ENCODE results near the gene SERPINA6.

SERPINA6 gene

DNA sequence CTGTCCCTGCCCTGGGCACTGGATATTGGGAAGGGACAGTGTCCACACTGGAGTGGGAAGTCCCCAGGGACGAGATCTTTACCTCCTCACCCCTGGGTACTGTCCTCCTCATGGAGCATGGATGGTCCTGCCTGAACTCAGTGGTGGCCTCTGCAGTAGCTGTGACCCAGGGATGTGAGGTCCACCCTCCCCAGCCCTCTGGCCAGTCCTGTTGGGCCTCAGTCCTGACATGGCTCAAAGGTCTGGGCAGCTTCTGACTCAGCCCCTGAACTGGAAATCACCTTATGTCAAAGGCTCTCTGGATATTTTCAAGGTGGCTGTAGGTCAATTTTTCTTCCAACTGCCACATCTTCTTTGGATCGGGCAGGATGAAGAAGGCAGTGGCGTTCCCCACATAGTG lies 40.9 kb upstream of the SERPINA6 start:
- H2BK5ac ChIP-seq (ENCODE audit: low read length) = no peak overlapping the region
- no peaks in the 10 kb centered on the region for H3K36me3 ChIP-seq (ENCODE audit: control insufficient read depth, insufficient read depth, low read length)
- no peak overlapping the region for H3K56ac ChIP-seq (ENCODE audit: low read length)
- WGBS (ENCODE audit: extremely low coverage, insufficient coverage, low lambda C conversion rate) = no CpG with 5 or more reads among the region's 3 CpGs
- no peaks in the 10 kb centered on the region for H3K79me1 ChIP-seq (ENCODE audit: low read length)
- H3K4me3 ChIP-seq (ENCODE audit: low read length) = no peak overlapping the region
- no peaks in the 10 kb centered on the region for H3K27me3 ChIP-seq (ENCODE audit: insufficient read depth, low read length, poor library complexity)
- H3K4me2 ChIP-seq (ENCODE audit: low read length) = no peak overlapping the region
- H3K4me1 ChIP-seq (ENCODE audit: control insufficient read depth, low read depth, low read length) = no peaks in the 10 kb centered on the region
- no peak overlapping the region for H4K5ac ChIP-seq (ENCODE audit: low read length)
- no peak overlapping the region for H3K23ac ChIP-seq (ENCODE audit: low read length)
- no peaks in the 10 kb centered on the region for H3K79me2 ChIP-seq (ENCODE audit: control insufficient read depth, insufficient read depth, low read length)
- no peak for DNase-seq
- H2BK120ac ChIP-seq (ENCODE audit: low read depth, low read length) = no peak overlapping the region
- H3K18ac ChIP-seq (ENCODE audit: low read length) = no peak overlapping the region
- no peak overlapping the region for H3K27ac ChIP-seq (ENCODE audit: low read depth, low read length)
- H4K8ac ChIP-seq (ENCODE audit: low read depth, low read length) = no peak overlapping the region
- no peak overlapping the region for H3K9ac ChIP-seq (ENCODE audit: low read length)
- H2AK5ac ChIP-seq (ENCODE audit: low read length) = no peak overlapping the region
- H2BK15ac ChIP-seq (replicated peaks; ENCODE audit: low read depth) = no peak overlapping the region
- no peak overlapping the region for H3K4ac ChIP-seq (ENCODE audit: low read depth, low read length)

DNA sequence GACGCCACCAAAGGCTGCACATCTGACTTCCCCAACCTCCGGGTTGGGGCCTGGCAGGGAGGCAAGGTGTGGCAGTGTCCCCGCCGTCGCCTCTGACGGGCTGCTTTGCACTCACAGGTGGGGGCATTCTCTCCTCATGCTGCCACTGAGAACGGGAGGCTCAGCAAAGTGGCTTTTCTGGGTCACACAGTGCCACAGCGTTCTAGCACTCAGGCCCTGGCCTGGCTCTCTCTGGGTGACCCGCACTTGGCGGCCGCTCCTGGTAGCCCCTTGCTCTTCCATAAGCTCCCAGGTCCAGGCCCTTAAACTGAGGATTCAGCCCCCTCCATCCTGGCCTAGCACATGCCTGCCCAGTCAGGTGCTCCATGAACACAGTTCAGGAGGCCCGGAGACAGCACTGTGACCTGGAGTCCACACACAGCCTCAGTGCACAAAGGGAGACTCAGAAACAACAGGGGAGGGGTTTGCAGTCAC lies 40.1 kb upstream of the SERPINA6 start:
- H4K5ac ChIP-seq (ENCODE audit: low read length) = no peak overlapping the region
- H4K8ac ChIP-seq (ENCODE audit: low read depth, low read length) = no peak overlapping the region
- H3K4me2 ChIP-seq (ENCODE audit: low read length) = no peak overlapping the region
- H3K79me1 ChIP-seq (ENCODE audit: low read length) = no peaks in the 10 kb centered on the region
- H2BK5ac ChIP-seq (ENCODE audit: low read length) = no peak overlapping the region
- H3K18ac ChIP-seq (ENCODE audit: low read length) = no peak overlapping the region
- H3K56ac ChIP-seq (ENCODE audit: low read length) = no peak overlapping the region
- H3K36me3 ChIP-seq (ENCODE audit: control insufficient read depth, insufficient read depth, low read length) = no peaks in the 10 kb centered on the region
- H3K9ac ChIP-seq (ENCODE audit: low read length) = no peak overlapping the region
- no peak overlapping the region for H3K4ac ChIP-seq (ENCODE audit: low read depth, low read length)
- H3K23ac ChIP-seq (ENCODE audit: low read length) = no peak overlapping the region
- no peak overlapping the region for H2BK120ac ChIP-seq (ENCODE audit: low read depth, low read length)
- H3K4me3 ChIP-seq (ENCODE audit: low read length) = no peak overlapping the region
- H2BK15ac ChIP-seq (replicated peaks; ENCODE audit: low read depth) = no peak overlapping the region
- WGBS (ENCODE audit: extremely low coverage, insufficient coverage, low lambda C conversion rate) = no CpG with 5 or more reads among the region's 12 CpGs
- H3K79me2 ChIP-seq (ENCODE audit: control insufficient read depth, insufficient read depth, low read length) = no peaks in the 10 kb centered on the region
- no peaks in the 10 kb centered on the region for H3K27me3 ChIP-seq (ENCODE audit: insufficient read depth, low read length, poor library complexity)
- DNase-seq = no peak
- no peaks in the 10 kb centered on the region for H3K4me1 ChIP-seq (ENCODE audit: control insufficient read depth, low read depth, low read length)
- H2AK5ac ChIP-seq (ENCODE audit: low read length) = no peak overlapping the region
- no peak overlapping the region for H3K27ac ChIP-seq (ENCODE audit: low read depth, low read length)

DNA sequence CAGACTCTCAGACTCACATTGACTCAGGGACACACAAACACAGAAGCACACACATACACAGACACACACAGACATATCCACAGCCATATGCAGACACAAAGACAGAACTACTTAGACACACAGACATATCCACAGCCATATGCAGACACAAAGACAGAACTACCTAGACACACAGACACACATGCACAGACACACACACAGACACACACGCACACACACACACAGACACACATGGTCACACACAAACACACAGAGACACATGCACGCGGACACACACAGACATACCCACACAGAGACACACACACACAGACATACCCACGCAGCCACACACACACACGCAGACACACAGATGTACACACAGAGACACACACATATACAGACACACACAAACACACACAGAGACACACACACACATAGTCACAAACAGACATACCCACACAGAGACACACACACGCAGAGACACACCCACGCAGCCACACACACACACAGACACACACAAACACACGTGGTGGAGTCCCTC lies 39.5 kb upstream of the SERPINA6 start:
- Histone ChIP-seq H3K36me3 (ENCODE audit: control insufficient read depth, insufficient read depth, low read length) (no peaks in the 10 kb centered on the region), H3K56ac (ENCODE audit: low read length) (no peak overlapping the region), H2BK5ac (ENCODE audit: low read length) (no peak overlapping the region), H3K4me2 (ENCODE audit: low read length) (no peak overlapping the region), H3K27me3 (ENCODE audit: insufficient read depth, low read length, poor library complexity) (no peaks in the 10 kb centered on the region), H3K4me3 (ENCODE audit: low read length) (no peak overlapping the region), H3K9ac (ENCODE audit: low read length) (no peak overlapping the region), H4K5ac (ENCODE audit: low read length) (no peak overlapping the region), H3K27ac (ENCODE audit: low read depth, low read length) (no peak overlapping the region), H2AK5ac (ENCODE audit: low read length) (no peak overlapping the region), H4K8ac (ENCODE audit: low read depth, low read length) (no peak overlapping the region), H3K4me1 (ENCODE audit: control insufficient read depth, low read depth, low read length) (no peaks in the 10 kb centered on the region), H3K4ac (ENCODE audit: low read depth, low read length) (no peak overlapping the region), H3K23ac (ENCODE audit: low read length) (no peak overlapping the region), H2BK15ac (replicated peaks; ENCODE audit: low read depth) (no peak overlapping the region), H3K18ac (ENCODE audit: low read length) (no peak overlapping the region), H3K79me2 (ENCODE audit: control insufficient read depth, insufficient read depth, low read length) (no peaks in the 10 kb centered on the region), H2BK120ac (ENCODE audit: low read depth, low read length) (no peak overlapping the region), H3K79me1 (ENCODE audit: low read length) (no peaks in the 10 kb centered on the region)
- no peak for DNase-seq
- WGBS (ENCODE audit: extremely low coverage, insufficient coverage, low lambda C conversion rate) = no CpG with 5 or more reads among the region's 8 CpGs

DNA sequence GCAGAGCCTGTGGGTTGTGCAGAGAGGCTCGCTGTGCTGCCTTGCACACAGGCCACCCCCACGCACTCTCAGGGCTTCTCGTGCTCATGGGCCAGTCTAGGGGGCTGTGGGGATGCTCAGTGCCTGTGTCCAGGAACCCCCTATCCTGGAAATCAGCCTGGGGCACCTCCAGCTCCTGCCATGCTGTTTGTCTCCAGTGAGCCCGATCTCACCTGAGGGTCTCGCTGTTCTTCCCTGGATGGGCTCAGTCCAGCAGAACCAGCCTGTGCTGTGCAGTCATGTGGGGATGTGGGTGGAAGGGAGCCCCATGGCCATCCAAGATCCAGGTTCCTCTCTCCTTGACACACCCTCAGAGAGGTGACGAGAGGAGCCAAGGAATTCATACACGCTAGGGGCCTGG lies 38.5 kb upstream of the SERPINA6 start:
- H3K18ac ChIP-seq (ENCODE audit: low read length) = no peak overlapping the region
- no peak overlapping the region for H3K9ac ChIP-seq (ENCODE audit: low read length)
- H3K27me3 ChIP-seq (ENCODE audit: insufficient read depth, low read length, poor library complexity) = no peaks in the 10 kb centered on the region
- H4K8ac ChIP-seq (ENCODE audit: low read depth, low read length) = no peak overlapping the region
- H3K4me1 ChIP-seq (ENCODE audit: control insufficient read depth, low read depth, low read length) = no peaks in the 10 kb centered on the region
- H2BK120ac ChIP-seq (ENCODE audit: low read depth, low read length) = no peak overlapping the region
- no peaks in the 10 kb centered on the region for H3K36me3 ChIP-seq (ENCODE audit: control insufficient read depth, insufficient read depth, low read length)
- H2AK5ac ChIP-seq (ENCODE audit: low read length) = no peak overlapping the region
- H3K79me2 ChIP-seq (ENCODE audit: control insufficient read depth, insufficient read depth, low read length) = no peaks in the 10 kb centered on the region
- no peak for DNase-seq
- H3K27ac ChIP-seq (ENCODE audit: low read depth, low read length) = no peak overlapping the region
- H3K4ac ChIP-seq (ENCODE audit: low read depth, low read length) = no peak overlapping the region
- no peaks in the 10 kb centered on the region for H3K79me1 ChIP-seq (ENCODE audit: low read length)
- no peak overlapping the region for H3K4me3 ChIP-seq (ENCODE audit: low read length)
- H3K4me2 ChIP-seq (ENCODE audit: low read length) = no peak overlapping the region
- no peak overlapping the region for H3K56ac ChIP-seq (ENCODE audit: low read length)
- no peak overlapping the region for H4K5ac ChIP-seq (ENCODE audit: low read length)
- no CpG with 5 or more reads among the region's 7 CpGs for WGBS (ENCODE audit: extremely low coverage, insufficient coverage, low lambda C conversion rate)
- no peak overlapping the region for H3K23ac ChIP-seq (ENCODE audit: low read length)
- H2BK5ac ChIP-seq (ENCODE audit: low read length) = no peak overlapping the region
- H2BK15ac ChIP-seq (replicated peaks; ENCODE audit: low read depth) = no peak overlapping the region

DNA sequence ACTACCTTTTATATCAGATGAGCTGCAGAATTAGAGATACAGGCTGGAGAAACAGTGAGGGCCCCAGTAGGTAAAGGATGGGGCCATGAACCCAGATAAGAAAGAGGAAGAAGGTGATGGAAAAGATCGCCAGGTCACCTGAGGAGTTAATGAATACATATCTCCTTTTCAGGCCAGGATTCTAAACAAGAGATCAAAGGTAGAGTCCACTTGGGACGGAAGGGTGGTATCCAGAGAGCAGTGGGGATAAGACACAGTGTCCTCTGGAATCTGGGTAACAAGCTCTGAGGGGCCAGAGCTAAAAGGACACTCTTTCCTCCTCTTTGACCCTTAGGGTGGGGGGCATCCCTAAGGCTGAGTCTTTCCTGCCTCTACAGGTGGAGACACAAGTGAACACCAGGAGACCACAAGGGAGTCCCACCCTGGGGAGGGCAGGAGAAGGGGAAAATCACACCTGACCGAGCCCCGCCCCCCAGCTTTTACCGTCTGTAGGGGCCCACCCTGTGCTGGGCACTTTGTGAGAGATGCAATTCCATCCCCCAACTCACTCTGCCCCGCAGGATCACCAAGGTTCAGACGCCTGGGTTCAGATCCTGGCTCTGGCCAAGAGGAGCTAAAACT lies 37.9 kb upstream of the SERPINA6 start:
- no CpG with 5 or more reads among the region's 7 CpGs for whole genome bisulfite sequencing (ENCODE audit: extremely low coverage, insufficient coverage, low lambda C conversion rate)
- H2BK120ac ChIP-seq (ENCODE audit: low read depth, low read length) = no peak overlapping the region
- H3K56ac ChIP-seq (ENCODE audit: low read length) = no peak overlapping the region
- H3K4ac ChIP-seq (ENCODE audit: low read depth, low read length) = no peak overlapping the region
- H2BK5ac ChIP-seq (ENCODE audit: low read length) = no peak overlapping the region
- no peak overlapping the region for H3K18ac ChIP-seq (ENCODE audit: low read length)
- no peak overlapping the region for H3K27ac ChIP-seq (ENCODE audit: low read depth, low read length)
- no peak overlapping the region for H2AK5ac ChIP-seq (ENCODE audit: low read length)
- H3K4me1 ChIP-seq (ENCODE audit: control insufficient read depth, low read depth, low read length) = no peaks in the 10 kb centered on the region
- H2BK15ac ChIP-seq (replicated peaks; ENCODE audit: low read depth) = no peak overlapping the region
- H3K9ac ChIP-seq (ENCODE audit: low read length) = no peak overlapping the region
- no peak overlapping the region for H4K8ac ChIP-seq (ENCODE audit: low read depth, low read length)
- H3K27me3 ChIP-seq (ENCODE audit: insufficient read depth, low read length, poor library complexity) = no peaks in the 10 kb centered on the region
- no peaks in the 10 kb centered on the region for H3K79me2 ChIP-seq (ENCODE audit: control insufficient read depth, insufficient read depth, low read length)
- no peak for DNase-seq
- no peak overlapping the region for H4K5ac ChIP-seq (ENCODE audit: low read length)
- H3K79me1 ChIP-seq (ENCODE audit: low read length) = no peaks in the 10 kb centered on the region
- H3K4me2 ChIP-seq (ENCODE audit: low read length) = no peak overlapping the region
- H3K36me3 ChIP-seq (ENCODE audit: control insufficient read depth, insufficient read depth, low read length) = no peaks in the 10 kb centered on the region
- no peak overlapping the region for H3K4me3 ChIP-seq (ENCODE audit: low read length)
- H3K23ac ChIP-seq (ENCODE audit: low read length) = no peak overlapping the region

DNA sequence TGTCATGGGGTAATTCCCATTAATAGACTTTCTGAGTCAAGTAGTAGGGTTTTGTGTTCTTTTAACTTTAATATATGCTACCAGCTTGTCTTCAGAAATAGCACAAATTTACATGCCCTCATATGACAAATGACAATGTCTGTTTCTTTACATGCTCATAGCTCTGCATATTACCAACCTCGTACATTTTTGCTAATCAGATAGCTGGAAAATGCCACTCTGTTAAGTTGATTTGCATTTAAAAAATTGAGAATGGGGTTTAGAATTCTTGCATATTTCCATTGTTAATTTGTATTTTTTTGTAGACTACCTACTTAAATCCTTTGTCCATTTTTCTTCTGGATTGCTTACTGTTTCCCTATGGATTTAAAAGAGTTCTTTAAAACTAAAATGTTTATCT lies 34.0 kb upstream of the SERPINA6 start:
- Histone ChIP-seq H3K18ac (ENCODE audit: low read length) (no peak overlapping the region), H2BK15ac (replicated peaks; ENCODE audit: low read depth) (no peak overlapping the region)

More for the DNA sequence above, 34.0 kb upstream of the SERPINA6 start:
- Histone ChIP-seq H3K23ac (ENCODE audit: low read length) (no peak overlapping the region), H2BK5ac (ENCODE audit: low read length) (no peak overlapping the region), H2BK120ac (ENCODE audit: low read depth, low read length) (no peak overlapping the region), H3K4me2 (ENCODE audit: low read length) (no peak overlapping the region), H3K27me3 (ENCODE audit: insufficient read depth, low read length, poor library complexity) (no peaks in the 10 kb centered on the region), H3K56ac (ENCODE audit: low read length) (no peak overlapping the region), H4K8ac (ENCODE audit: low read depth, low read length) (no peak overlapping the region), H3K4ac (ENCODE audit: low read depth, low read length) (no peak overlapping the region), H3K4me1 (ENCODE audit: control insufficient read depth, low read depth, low read length) (no peaks in the 10 kb centered on the region), H3K9ac (ENCODE audit: low read length) (no peak overlapping the region), H3K27ac (ENCODE audit: low read depth, low read length) (no peak overlapping the region), H3K79me2 (ENCODE audit: control insufficient read depth, insufficient read depth, low read length) (no peaks in the 10 kb centered on the region), H3K36me3 (ENCODE audit: control insufficient read depth, insufficient read depth, low read length) (no peaks in the 10 kb centered on the region), H2AK5ac (ENCODE audit: low read length) (no peak overlapping the region), H3K79me1 (ENCODE audit: low read length) (no peaks in the 10 kb centered on the region), H3K4me3 (ENCODE audit: low read length) (no peak overlapping the region), H4K5ac (ENCODE audit: low read length) (no peak overlapping the region)
- no peak for DNase-seq
- WGBS (ENCODE audit: extremely low coverage, insufficient coverage, low lambda C conversion rate) = no CpG with 5 or more reads among the region's 1 CpG

All from mesendoderm (in vitro differentiated cells).